GM12891 (cell line): ENCODE results near the gene ITPRID1.

Experiments used
- POLR2A ChIP-seq: IDR thresholded peaks from 2 replicates; pipeline ENCODE4 v1.6.1; 2011; ENCODE audit warnings: low read depth, low read length, control low read depth
- POLR2AphosphoS5 ChIP-seq: IDR thresholded peaks from 2 replicates; pipeline ENCODE4 v1.6.1; 2011; ENCODE audit warnings: low read depth, low read length, control low read depth
- TAF1 ChIP-seq: IDR thresholded peaks from 2 replicates; pipeline ENCODE4 v1.6.1; 2011; ENCODE audit warnings: low read depth, low read length, control low read depth

- no peak for TF ChIP-seq POLR2AphosphoS5
- TF ChIP-seq TAF1 = no peak
- no peak for TF ChIP-seq POLR2A
Measured at GRCh38 chr7:31526864-31527263, 13.0 kb downstream of the ITPRID1 start.
